ENCODE data around the gene UBR1. TPM values are rescaled to one million over a fixed set of nuclear protein-coding genes. Genes with fewer than 3 reads are reported as not detected.

The UBR1 gene
- total RNA-seq, 4 donors from 2014 or later, result 9.3 to 22.3 (median 11.7) TPM

DNA sequence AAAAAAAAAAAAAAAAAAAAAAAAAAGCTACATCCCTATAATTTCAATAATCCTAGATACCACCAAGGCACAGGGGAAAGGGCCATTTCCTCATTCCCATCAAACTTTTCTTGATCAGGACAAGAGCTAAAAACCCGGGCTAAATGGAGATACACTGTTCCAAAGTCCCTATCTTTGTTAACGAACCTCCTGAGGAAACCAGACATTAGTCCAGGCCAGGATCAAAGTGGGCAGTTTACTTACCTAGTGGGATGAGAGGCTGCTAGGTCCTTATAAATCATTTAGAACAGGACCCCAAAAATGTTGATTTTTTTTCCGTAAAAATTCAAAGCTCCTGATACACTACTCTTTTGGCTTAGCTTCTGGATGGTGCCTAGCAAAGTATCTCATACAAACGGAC lies 35.6 kb downstream of the UBR1 start:
- DNase-seq, result no peak
- Histone ChIP-seq H3K4me1 (no peaks in the 10 kb centered on the region), H3K9me3 (no peaks in the 10 kb centered on the region), H3K4me3 (no peak overlapping the region), H3K27ac (no peak overlapping the region), H3K27me3 (no peaks in the 10 kb centered on the region), H3K36me3 (peaks cover 0 to 98% (median 0%) of the 10 kb centered on the region in 3 donors)
- WGBS, 2 donors, result 88 to 94% methylated on average over 4 of the region's 4 CpGs
- TF ChIP-seq, protein P1, sequence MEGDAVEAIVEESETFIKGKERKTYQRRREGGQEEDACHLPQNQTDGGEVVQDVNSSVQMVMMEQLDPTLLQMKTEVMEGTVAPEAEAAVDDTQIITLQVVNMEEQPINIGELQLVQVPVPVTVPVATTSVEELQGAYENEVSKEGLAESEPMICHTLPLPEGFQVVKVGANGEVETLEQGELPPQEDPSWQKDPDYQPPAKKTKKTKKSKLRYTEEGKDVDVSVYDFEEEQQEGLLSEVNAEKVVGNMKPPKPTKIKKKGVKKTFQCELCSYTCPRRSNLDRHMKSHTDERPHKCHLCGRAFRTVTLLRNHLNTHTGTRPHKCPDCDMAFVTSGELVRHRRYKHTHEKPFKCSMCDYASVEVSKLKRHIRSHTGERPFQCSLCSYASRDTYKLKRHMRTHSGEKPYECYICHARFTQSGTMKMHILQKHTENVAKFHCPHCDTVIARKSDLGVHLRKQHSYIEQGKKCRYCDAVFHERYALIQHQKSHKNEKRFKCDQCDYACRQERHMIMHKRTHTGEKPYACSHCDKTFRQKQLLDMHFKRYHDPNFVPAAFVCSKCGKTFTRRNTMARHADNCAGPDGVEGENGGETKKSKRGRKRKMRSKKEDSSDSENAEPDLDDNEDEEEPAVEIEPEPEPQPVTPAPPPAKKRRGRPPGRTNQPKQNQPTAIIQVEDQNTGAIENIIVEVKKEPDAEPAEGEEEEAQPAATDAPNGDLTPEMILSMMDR (IDR thresholded peaks at IDR 0.05), result no peak
- intact Hi-C loops (cut with DNase I), result no loop called here

DNA sequence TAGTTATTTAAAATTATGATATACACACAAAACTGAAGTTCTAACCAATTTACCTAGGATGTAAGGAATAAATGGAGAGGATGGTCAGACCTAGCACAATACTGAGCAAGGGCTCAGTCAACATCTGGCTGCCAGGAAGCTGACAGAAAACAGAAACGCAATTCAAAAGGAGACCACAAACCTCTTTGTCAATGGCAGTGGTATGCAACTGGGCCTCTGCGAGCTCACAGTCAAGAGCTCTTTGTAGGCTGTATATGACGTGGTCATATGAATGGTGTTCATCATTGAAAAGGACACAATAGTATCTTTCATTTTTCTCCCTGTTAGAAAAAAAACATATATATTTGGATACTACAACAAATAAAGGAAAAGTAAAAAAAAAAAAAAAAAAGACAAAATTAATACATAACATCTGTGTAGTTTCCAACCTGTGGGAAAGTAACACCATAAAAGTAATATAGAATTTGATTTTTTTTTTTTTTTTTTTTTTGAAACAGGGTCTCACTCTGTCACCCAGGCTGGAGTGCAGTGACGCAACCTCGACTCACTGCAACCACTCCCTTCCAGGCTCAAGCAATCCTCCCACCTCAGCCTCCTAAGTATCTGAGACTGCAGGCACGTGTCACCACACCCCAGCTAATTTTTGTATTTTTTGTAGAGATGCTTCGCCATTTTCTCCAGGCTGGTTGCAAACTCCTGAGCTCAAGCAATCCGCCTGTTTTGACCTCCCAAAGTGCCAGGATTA lies 37.9 kb downstream of the UBR1 start:
- H3K9me3 ChIP-seq, result no peaks in the 10 kb centered on the region
- 86% methylated on average over 8 of the region's 8 CpGs for WGBS, 2 donors
- H3K4me3 ChIP-seq, result no peak overlapping the region
- no peak overlapping the region for H3K27ac ChIP-seq
- intact Hi-C loops (cut with DNase I), result no loop called here
- H3K4me1 ChIP-seq, result no peaks in the 10 kb centered on the region
- TF ChIP-seq, protein P1 (IDR thresholded peaks at IDR 0.05), result no peak
- TF ChIP-seq POLR2A (IDR thresholded peaks at IDR 0.05), result no peak
- peaks cover 0 to 86% (median 0%) of the 10 kb centered on the region in 3 donors for H3K36me3 ChIP-seq
- no peak for DNase-seq
- H3K27me3 ChIP-seq, result no peaks in the 10 kb centered on the region

DNA sequence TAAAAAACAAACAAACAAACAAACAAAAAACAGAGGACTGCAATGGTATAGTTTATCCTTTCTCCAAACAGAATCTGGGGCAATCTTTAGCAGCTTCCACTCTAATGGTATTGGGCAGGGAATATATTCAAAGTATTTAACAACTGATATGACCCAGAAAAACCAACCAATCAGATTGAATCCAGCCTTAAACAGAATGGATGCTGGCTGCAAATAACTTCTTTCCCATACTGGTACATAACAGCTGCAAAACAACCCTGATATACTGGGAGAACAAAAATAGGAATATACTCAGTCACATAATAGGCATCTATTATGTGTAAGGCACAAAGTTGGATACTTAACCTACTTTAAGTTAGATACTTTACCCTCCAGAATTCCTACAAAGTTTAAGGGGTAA lies 49.1 kb downstream of the UBR1 start:
- TF ChIP-seq POLR2A (IDR thresholded peaks at IDR 0.05), result no peak
- TF ChIP-seq, protein P1 (IDR thresholded peaks at IDR 0.05), result no peak
- Histone ChIP-seq H3K27me3 (no peaks in the 10 kb centered on the region), H3K27ac (no peak overlapping the region), H3K4me3 (no peak overlapping the region), H3K36me3 (peaks cover 5 to 100% (median 11%) of the 10 kb centered on the region in 3 donors), H3K9me3 (no peaks in the 10 kb centered on the region), H3K4me1 (no peaks in the 10 kb centered on the region)
- DNase-seq, result no peak
- intact Hi-C loops (cut with DNase I), result no loop called here

DNA sequence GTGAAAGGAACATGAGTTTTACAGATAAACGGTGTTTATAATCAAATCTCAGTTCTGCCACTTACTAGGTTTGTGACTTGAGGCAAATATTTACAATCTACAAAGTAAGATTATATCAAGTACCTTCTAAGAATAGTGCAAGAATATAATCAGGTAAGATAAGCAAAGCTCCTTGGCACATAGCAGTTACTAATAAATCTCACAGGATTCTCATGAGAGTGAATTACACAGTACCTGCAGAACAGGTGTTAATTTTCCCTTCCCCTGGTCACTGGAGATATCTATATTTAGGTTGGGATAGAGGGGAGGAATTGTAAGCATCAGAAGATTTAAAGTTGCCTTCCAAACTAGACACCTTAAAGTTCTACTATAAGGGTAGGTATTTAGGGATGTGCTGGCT lies 53.0 kb downstream of the UBR1 start:
- Histone ChIP-seq H3K4me1 (peaks cover 0 to 9% (median 3%) of the 10 kb centered on the region in 3 donors), H3K4me3 (no peak overlapping the region), H3K27ac (no peak overlapping the region), H3K9me3 (no peaks in the 10 kb centered on the region), H3K27me3 (no peaks in the 10 kb centered on the region), H3K36me3 (peaks cover 9 to 100% (median 11%) of the 10 kb centered on the region in 3 donors)
- intact Hi-C loops (cut with DNase I), result no loop called here
- DNase-seq, result no peak
- 83 to 100% methylated on average over 1 of the region's 1 CpG for WGBS, 2 donors
- TF ChIP-seq, protein P1 (IDR thresholded peaks at IDR 0.05), result no peak
- TF ChIP-seq POLR2A (IDR thresholded peaks at IDR 0.05), result no peak

DNA sequence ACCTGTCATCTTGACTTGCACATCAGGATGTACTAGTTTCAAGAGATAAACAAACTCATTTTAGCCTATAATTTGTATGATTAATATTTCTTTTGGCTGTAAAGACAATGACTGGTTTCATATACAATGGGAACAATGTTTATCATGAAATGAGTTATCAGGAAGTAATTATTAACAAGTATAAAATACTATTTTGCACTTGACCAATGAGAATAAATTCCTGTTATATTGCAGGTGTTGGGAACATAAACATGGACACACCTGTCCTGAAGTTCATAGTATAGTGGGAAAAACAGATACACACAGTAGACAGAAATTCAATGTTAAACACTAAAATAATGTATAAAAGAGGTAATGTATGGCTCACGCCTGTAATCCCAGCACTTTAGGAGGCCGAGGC lies 56.9 kb downstream of the UBR1 start:
- no peak overlapping the region for H3K4me3 ChIP-seq
- WGBS, 2 donors, result 73 to 93% methylated on average over 2 of the region's 2 CpGs
- DNase-seq, result no peak
- H3K36me3 ChIP-seq, result peaks cover 0 to 99% (median 8%) of the 10 kb centered on the region in 3 donors
- TF ChIP-seq, protein P1 (IDR thresholded peaks at IDR 0.05), result no peak
- TF ChIP-seq POLR2A (IDR thresholded peaks at IDR 0.05), result no peak
- peak overlapping the region in 1 of 4 donors; percentile 32 for H3K27ac ChIP-seq
- intact Hi-C loops (cut with DNase I), result no loop called here
- no peaks in the 10 kb centered on the region for H3K9me3 ChIP-seq
- no peaks in the 10 kb centered on the region for H3K27me3 ChIP-seq
- peaks cover 0 to 10% (median 3%) of the 10 kb centered on the region in 3 donors for H3K4me1 ChIP-seq

Measured in esophagus squamous epithelium (tissue), 5 donors.